Loucy (cell line): ENCODE data around the gene BTF3L4.

ENCODE experiments used
- EZH2phosphoT487 ChIP-seq: fragments of 200-600 bp; IDR thresholded peaks from 2 replicates; pipeline ENCODE4 v1.6.1; 2018; ENCODE audit warnings: antibody characterized with exemption, mild to moderate bottlenecking, moderate library complexity, borderline replicate concordance
- TF ChIP-seq, protein P1 (sequence below): fragments of 200-600 bp; sonication (generic); conservative IDR thresholded peaks from 2 replicates; pipeline ENCODE4 v1.5.1; 2014; ENCODE audit warnings: mild to moderate bottlenecking, antibody characterized with exemption, low read length

DNA sequence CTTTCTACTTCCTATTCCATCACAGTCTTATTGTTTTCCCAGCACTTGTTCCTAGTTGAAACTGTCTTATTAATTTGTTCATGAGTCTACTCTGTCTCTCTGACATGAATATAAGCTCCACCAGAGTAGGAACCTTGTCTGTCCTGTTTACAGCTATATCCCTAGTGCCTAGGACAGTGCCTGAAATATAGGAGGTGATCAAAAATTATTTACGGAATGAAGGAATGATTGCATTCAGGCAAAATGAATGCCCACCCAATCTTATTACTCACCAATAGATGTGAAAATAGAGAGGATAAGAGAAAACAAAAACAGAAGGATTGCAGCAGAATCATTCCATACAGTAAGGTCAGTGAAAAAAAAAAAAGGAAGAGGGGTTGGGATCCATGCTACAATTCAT, 2.2 kb upstream of the BTF3L4 start:
- TF ChIP-seq, protein P1, sequence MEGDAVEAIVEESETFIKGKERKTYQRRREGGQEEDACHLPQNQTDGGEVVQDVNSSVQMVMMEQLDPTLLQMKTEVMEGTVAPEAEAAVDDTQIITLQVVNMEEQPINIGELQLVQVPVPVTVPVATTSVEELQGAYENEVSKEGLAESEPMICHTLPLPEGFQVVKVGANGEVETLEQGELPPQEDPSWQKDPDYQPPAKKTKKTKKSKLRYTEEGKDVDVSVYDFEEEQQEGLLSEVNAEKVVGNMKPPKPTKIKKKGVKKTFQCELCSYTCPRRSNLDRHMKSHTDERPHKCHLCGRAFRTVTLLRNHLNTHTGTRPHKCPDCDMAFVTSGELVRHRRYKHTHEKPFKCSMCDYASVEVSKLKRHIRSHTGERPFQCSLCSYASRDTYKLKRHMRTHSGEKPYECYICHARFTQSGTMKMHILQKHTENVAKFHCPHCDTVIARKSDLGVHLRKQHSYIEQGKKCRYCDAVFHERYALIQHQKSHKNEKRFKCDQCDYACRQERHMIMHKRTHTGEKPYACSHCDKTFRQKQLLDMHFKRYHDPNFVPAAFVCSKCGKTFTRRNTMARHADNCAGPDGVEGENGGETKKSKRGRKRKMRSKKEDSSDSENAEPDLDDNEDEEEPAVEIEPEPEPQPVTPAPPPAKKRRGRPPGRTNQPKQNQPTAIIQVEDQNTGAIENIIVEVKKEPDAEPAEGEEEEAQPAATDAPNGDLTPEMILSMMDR = no peak
- TF ChIP-seq EZH2phosphoT487 = no peak
